Trophoblast cell (in vitro differentiated cells and primary cell): Measurements from ENCODE around the gene DNAAF8.
"Not testable (repeated sequence)": the region's sequence is repeated elsewhere in the genome, so short reads cannot be mapped to it uniquely, and the experiment has no call there.

Source experiments
- DNase-seq, 2 donors: peaks; one replicate each; pipeline ENCODE4 v3.0.0-alpha.2; 2016
- H2AFZ ChIP-seq: 2 replicates; pipeline ENCODE4 v1.6.1; 2013; ENCODE audit warnings: low read length, moderate library complexity, mild to moderate bottlenecking; ENCODE audit not compliant: insufficient read depth, poor library complexity
- H2AK5ac ChIP-seq: 2 replicates; pipeline ENCODE4 v1.6.1; 2013; ENCODE audit warnings: mild to moderate bottlenecking, low read length
- H2BK120ac ChIP-seq: 2 replicates; pipeline ENCODE4 v1.6.1; 2013; ENCODE audit warnings: low read length, mild to moderate bottlenecking, moderate library complexity; ENCODE audit not compliant: insufficient read depth, poor library complexity
- H2BK12ac ChIP-seq: 2 replicates; pipeline ENCODE4 v1.6.1; 2013; ENCODE audit warnings: mild to moderate bottlenecking, low read length, moderate library complexity
- H2BK5ac ChIP-seq: 2 replicates; pipeline ENCODE4 v1.6.1; 2013; ENCODE audit warnings: low read length, low read depth, moderate library complexity, mild to moderate bottlenecking; ENCODE audit not compliant: poor library complexity
- H3K14ac ChIP-seq: 2 replicates; pipeline ENCODE4 v1.6.1; 2013; ENCODE audit warnings: mild to moderate bottlenecking, low read length
- H3K18ac ChIP-seq: 2 replicates; pipeline ENCODE4 v1.6.1; 2013; ENCODE audit warnings: mild to moderate bottlenecking, low read length
- H3K23ac ChIP-seq: 2 replicates; pipeline ENCODE4 v1.6.1; 2013; ENCODE audit warnings: low read length
- H3K27ac ChIP-seq: 2 replicates; pipeline ENCODE4 v1.5.1; 2013; ENCODE audit warnings: low read depth, mild to moderate bottlenecking, inconsistent platforms, low read length, moderate library complexity
- H3K27me3 ChIP-seq: 2 replicates; pipeline ENCODE4 v1.6.1; 2013; ENCODE audit warnings: inconsistent platforms, mild to moderate bottlenecking, low read length, moderate library complexity; ENCODE audit not compliant: insufficient read depth
- H3K36me3 ChIP-seq, 2 experiments: 1 replicate in 1 of 2; 2 replicates in 1 of 2; pipeline ENCODE4 v1.6.1; 2013; ENCODE audit warnings: low read length in 2 of 2, mild to moderate bottlenecking in 2 of 2, moderate library complexity in 1 of 2; ENCODE audit not compliant: insufficient read depth in 2 of 2, control insufficient read depth in 1 of 2
- H3K4ac ChIP-seq: 2 replicates; pipeline ENCODE4 v1.6.1; 2013; ENCODE audit warnings: low read depth, mild to moderate bottlenecking, low read length, moderate library complexity
- H3K4me1 ChIP-seq, 2 experiments: 1 replicate in 1 of 2; 2 replicates in 1 of 2; pipeline ENCODE4 v1.6.1; 2013; ENCODE audit warnings: low read length in 2 of 2, mild to moderate bottlenecking in 2 of 2, moderate library complexity in 1 of 2; ENCODE audit not compliant: insufficient read depth in 2 of 2, control insufficient read depth in 1 of 2
- H3K4me2 ChIP-seq: 2 replicates; pipeline ENCODE4 v1.6.1; 2013; ENCODE audit warnings: inconsistent platforms, mild to moderate bottlenecking, low read length, moderate library complexity
- H3K4me3 ChIP-seq: 2 replicates; pipeline ENCODE4 v1.5.1; 2013; ENCODE audit warnings: mild to moderate bottlenecking, low read depth, low read length, inconsistent platforms
- H3K79me1 ChIP-seq: one replicate; pipeline ENCODE4 v1.6.1; 2013; ENCODE audit warnings: low read length
- H3K79me2 ChIP-seq: 2 replicates; pipeline ENCODE4 v1.6.1; 2013; ENCODE audit warnings: low read length, mild to moderate bottlenecking; ENCODE audit not compliant: control insufficient read depth, insufficient read depth, poor library complexity
- H3K9ac ChIP-seq: 2 replicates; pipeline ENCODE4 v1.6.1; 2013; ENCODE audit warnings: mild to moderate bottlenecking, low read length
- H3K9me3 ChIP-seq: 2 replicates; pipeline ENCODE4 v1.6.1; 2013; ENCODE audit warnings: low read depth, mild to moderate bottlenecking, control low read depth, inconsistent platforms, low read length; ENCODE audit not compliant: insufficient read depth
- H4K12ac ChIP-seq: 2 replicates; pipeline ENCODE4 v1.6.1; 2013; ENCODE audit warnings: low read depth, mild to moderate bottlenecking, low read length, moderate library complexity
- H4K8ac ChIP-seq: 2 replicates; pipeline ENCODE4 v1.6.1; 2013; ENCODE audit warnings: low read depth, mild to moderate bottlenecking, low read length, moderate library complexity
- H4K91ac ChIP-seq: one replicate; pipeline ENCODE4 v1.6.1; 2013; ENCODE audit warnings: low read depth, mild to moderate bottlenecking, low read length, moderate library complexity
- WGBS: extraction: QIAGEN DNeasy Blood & Tissue Kit; methylation state at CpG from one replicate; pipeline ENCODE4 v1.1.7; 2013; ENCODE audit warnings: missing lambda C conversion rate; ENCODE audit not compliant: insufficient read length, insufficient coverage; ENCODE audit errors: extremely low coverage; 5-methylcytosine and 5-hydroxymethylcytosine counted together

The DNAAF8 gene

GRCh38 chr16:4736546-4736945 is 2.2 kb downstream of the DNAAF8 start:
- Histone ChIP-seq H3K36me3 (no peaks in the 10 kb centered on the region), H3K18ac (no peak overlapping the region), H3K23ac (no peak overlapping the region), H3K4me3 (no peak overlapping the region), H3K79me2 (peaks cover 2% of the 10 kb centered on the region), H2BK5ac (no peak overlapping the region), H2BK120ac (no peak overlapping the region), H3K4ac (no peak overlapping the region), H3K9me3 (no peaks in the 10 kb centered on the region), H4K91ac (no peak overlapping the region), H2AK5ac (no peak overlapping the region), H4K12ac (no peak overlapping the region), H3K9ac (no peak overlapping the region), H3K27ac (no peak overlapping the region), H2BK12ac (no peak overlapping the region), H3K4me1 (peaks cover 11 to 16% of the 10 kb centered on the region in 2 experiments), H3K14ac (no peak overlapping the region), H2AFZ (no peak overlapping the region), H4K8ac (no peak overlapping the region), H3K79me1 (peaks cover 7% of the 10 kb centered on the region), H3K4me2 (no peak overlapping the region), H3K27me3 (no peaks in the 10 kb centered on the region)
- WGBS = no CpG with 5 or more reads among the region's 4 CpGs
- no peak for DNase-seq

DNA sequence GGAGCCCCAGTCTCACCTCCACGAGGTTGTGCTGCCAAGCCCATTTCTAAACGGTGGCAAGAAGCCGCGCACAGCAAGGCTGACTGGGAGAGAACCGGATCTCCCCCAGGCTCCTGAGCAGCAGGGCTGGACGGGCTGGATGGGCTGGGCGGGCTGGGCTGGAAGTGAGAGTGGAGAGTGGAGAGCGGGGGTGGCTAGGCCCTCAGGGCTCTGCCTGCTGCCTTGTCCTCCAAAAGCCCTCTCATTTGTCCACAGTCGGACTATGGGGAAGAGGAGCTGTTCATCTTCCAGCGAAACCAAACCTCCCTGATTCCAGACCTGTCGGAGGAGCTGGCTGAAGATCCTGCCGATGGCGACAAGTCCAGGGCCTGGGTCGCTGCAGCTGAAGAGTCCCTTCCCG is 3.2 kb downstream of the DNAAF8 start:
- H3K23ac ChIP-seq = no peak overlapping the region
- no peak overlapping the region for H3K4ac ChIP-seq
- no peak overlapping the region for H2AK5ac ChIP-seq
- H2AFZ ChIP-seq = no peak overlapping the region
- H3K27ac ChIP-seq = no peak overlapping the region
- no CpG with 5 or more reads among the region's 15 CpGs for WGBS
- H3K27me3 ChIP-seq = no peaks in the 10 kb centered on the region
- no peak overlapping the region for H2BK120ac ChIP-seq
- H3K18ac ChIP-seq = no peak overlapping the region
- no peak overlapping the region for H3K9ac ChIP-seq
- no peak overlapping the region for H4K12ac ChIP-seq
- H4K8ac ChIP-seq = no peak overlapping the region
- H4K91ac ChIP-seq = no peak overlapping the region
- H2BK12ac ChIP-seq = no peak overlapping the region
- no peaks in the 10 kb centered on the region for H3K36me3 ChIP-seq
- no peak overlapping the region for H3K4me3 ChIP-seq
- H3K79me2 ChIP-seq = peaks cover 2% of the 10 kb centered on the region
- no peak for DNase-seq
- H3K79me1 ChIP-seq = peaks cover 7% of the 10 kb centered on the region
- H2BK5ac ChIP-seq = no peak overlapping the region
- H3K4me2 ChIP-seq = no peak overlapping the region
- peaks cover 11 to 16% of the 10 kb centered on the region in 2 experiments for H3K4me1 ChIP-seq
- H3K14ac ChIP-seq = no peak overlapping the region
- H3K9me3 ChIP-seq = no peaks in the 10 kb centered on the region

- H2BK120ac ChIP-seq, H3K36me3 ChIP-seq, H3K79me1 ChIP-seq, H4K91ac ChIP-seq, DNase-seq, H2BK12ac ChIP-seq, H3K14ac ChIP-seq, H3K79me2 ChIP-seq, H3K9me3 ChIP-seq, H3K4ac ChIP-seq, H3K18ac ChIP-seq, H3K27me3 ChIP-seq, H3K23ac ChIP-seq, H2AK5ac ChIP-seq, H3K9ac ChIP-seq, H3K27ac ChIP-seq, H2BK5ac ChIP-seq, H4K8ac ChIP-seq, H3K4me2 ChIP-seq, H3K4me3 ChIP-seq, H2AFZ ChIP-seq, H4K12ac ChIP-seq: not testable (repeated sequence)
- peaks cover 9 to 16% of the 10 kb centered on the region in 2 experiments for H3K4me1 ChIP-seq
- no CpG with 5 or more reads among the region's 5 CpGs for WGBS
These were observed 4.0 kb downstream of the DNAAF8 start for GRCh38 chr16:4738370-4738769.

DNA sequence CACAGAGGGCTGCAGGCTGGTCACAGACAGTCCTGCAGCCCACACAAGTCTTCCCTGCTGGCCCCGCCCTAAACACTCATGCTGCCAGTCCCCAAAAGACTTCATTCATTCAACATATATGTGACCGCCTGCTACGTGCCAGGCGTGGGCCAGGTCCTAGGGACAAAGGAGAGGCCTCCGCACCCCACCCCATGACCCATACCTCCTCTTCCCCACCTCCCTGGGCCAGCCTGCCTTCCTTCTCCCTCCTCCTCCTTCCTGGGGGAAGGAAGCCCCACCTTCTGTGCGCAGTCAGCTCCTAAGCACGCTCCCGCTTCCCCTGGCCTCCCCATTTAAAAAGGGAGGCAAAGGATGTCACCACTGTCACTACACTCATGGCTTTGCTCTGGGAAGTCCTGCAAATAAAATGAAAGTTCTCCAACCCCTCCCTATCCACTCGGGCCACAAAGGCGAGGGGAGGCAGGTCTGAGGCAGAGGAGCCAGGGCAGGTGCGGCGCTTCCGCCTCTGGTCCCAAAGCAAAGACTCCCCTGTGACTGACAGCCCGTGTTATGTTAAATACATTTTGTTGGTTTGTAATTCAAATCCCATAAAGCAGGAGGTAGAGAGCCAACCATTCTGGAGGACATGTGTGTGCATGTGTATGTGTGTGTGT is 9.0 kb downstream of the DNAAF8 start:
- no peak for DNase-seq
- no peak overlapping the region for H3K4me2 ChIP-seq
- no peak overlapping the region for H3K9ac ChIP-seq
- no peak overlapping the region for H3K4me3 ChIP-seq
- no peak overlapping the region for H3K18ac ChIP-seq
- no peak overlapping the region for H3K23ac ChIP-seq
- H3K79me2 ChIP-seq = no peaks in the 10 kb centered on the region
- no CpG with 5 or more reads among the region's 14 CpGs for WGBS
- H4K8ac ChIP-seq = no peak overlapping the region
- H2BK120ac ChIP-seq = no peak overlapping the region
- no peaks in the 10 kb centered on the region for H3K27me3 ChIP-seq
- no peak overlapping the region for H3K4ac ChIP-seq
- H2AFZ ChIP-seq = no peak overlapping the region
- no peak overlapping the region for H3K14ac ChIP-seq
- H4K12ac ChIP-seq = no peak overlapping the region
- H3K9me3 ChIP-seq = no peaks in the 10 kb centered on the region
- no peak overlapping the region for H2BK12ac ChIP-seq
- no peak overlapping the region for H2AK5ac ChIP-seq
- peaks cover 0 to under 1% of the 10 kb centered on the region in 2 experiments for H3K36me3 ChIP-seq
- H3K27ac ChIP-seq = no peak overlapping the region
- H3K79me1 ChIP-seq = no peaks in the 10 kb centered on the region
- H2BK5ac ChIP-seq = no peak overlapping the region
- H3K4me1 ChIP-seq = no peaks in the 10 kb centered on the region
- H4K91ac ChIP-seq = no peak overlapping the region
